ENCODE data around the gene SST. TPM values are rescaled to one million over a fixed set of nuclear protein-coding genes. Genes with fewer than 3 reads are reported as not detected.

The SST gene
- total and polyA plus RNA-seq, 2 of the 13 experiments (the other 11 are each of a cell fraction or from before 2014, with no cell fraction given): not detected

DNA sequence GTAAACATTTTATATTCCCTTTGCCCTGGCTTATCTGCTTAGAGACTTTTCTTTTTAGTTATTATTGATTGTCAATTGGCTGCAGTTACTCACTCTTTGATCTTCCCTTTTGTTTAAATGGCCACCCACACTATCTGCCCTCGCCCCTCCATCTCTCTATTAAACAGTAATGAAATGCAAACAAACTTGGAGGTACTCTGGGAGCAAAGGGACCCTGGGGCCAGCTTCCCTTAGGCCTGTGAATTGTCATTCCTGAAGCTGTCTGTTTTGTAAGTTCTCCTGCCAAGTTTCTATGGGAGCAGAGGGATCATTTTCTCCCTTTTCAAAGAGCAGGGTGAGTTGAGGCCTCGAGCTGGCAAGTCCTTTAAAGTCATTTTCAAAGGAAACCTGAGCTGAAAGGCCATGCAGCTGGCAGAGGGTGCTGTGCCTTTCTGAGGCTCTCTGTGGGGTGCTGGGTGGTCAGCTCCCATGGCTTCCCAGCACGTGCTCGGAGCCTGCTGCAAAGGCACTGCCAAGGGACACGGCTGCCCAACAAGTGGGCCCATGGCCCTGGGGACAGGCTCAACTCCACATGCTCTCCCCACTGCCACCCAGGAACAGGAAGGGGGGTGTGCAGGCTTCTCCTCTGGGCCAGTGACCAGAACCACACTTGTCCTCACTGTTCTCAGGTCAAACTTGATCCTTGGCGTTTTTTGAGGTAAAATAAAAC is 49.6 kb upstream of the SST start (continued):
- TF ChIP-seq, protein P1, sequence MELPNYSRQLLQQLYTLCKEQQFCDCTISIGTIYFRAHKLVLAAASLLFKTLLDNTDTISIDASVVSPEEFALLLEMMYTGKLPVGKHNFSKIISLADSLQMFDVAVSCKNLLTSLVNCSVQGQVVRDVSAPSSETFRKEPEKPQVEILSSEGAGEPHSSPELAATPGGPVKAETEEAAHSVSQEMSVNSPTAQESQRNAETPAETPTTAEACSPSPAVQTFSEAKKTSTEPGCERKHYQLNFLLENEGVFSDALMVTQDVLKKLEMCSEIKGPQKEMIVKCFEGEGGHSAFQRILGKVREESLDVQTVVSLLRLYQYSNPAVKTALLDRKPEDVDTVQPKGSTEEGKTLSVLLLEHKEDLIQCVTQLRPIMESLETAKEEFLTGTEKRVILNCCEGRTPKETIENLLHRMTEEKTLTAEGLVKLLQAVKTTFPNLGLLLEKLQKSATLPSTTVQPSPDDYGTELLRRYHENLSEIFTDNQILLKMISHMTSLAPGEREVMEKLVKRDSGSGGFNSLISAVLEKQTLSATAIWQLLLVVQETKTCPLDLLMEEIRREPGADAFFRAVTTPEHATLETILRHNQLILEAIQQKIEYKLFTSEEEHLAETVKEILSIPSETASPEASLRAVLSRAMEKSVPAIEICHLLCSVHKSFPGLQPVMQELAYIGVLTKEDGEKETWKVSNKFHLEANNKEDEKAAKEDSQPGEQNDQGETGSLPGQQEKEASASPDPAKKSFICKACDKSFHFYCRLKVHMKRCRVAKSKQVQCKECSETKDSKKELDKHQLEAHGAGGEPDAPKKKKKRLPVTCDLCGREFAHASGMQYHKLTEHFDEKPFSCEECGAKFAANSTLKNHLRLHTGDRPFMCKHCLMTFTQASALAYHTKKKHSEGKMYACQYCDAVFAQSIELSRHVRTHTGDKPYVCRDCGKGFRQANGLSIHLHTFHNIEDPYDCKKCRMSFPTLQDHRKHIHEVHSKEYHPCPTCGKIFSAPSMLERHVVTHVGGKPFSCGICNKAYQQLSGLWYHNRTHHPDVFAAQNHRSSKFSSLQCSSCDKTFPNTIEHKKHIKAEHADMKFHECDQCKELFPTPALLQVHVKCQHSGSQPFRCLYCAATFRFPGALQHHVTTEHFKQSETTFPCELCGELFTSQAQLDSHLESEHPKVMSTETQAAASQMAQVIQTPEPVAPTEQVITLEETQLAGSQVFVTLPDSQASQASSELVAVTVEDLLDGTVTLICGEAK (IDR thresholded peaks at IDR 0.05): no peak
- TF ChIP-seq, protein P1 (CRISPR knock-in tag; IDR thresholded peaks at IDR 0.05): peak; percentile 70; the same call in 1 of the 2 replicates
- TF ChIP-seq FOXC1 (CRISPR knock-in tag; IDR thresholded peaks at IDR 0.05; ENCODE audit: borderline replicate concordance) (peak; percentile 87), YY1 (IDR thresholded peaks at IDR 0.05; ENCODE audit: insufficient read depth, insufficient replicate concordance, low read depth, low read length) (no peak), ZNF839 (CRISPR knock-in tag; IDR thresholded peaks at IDR 0.05; ENCODE audit: borderline replicate concordance) (no peak), POGZ (CRISPR knock-in tag; IDR thresholded peaks at IDR 0.05) (peak; percentile 69), ATF1 (CRISPR knock-in tag; IDR thresholded peaks at IDR 0.05) (no peak), KLF11 (CRISPR knock-in tag; IDR thresholded peaks at IDR 0.05) (no peak), ZFP1 (CRISPR knock-in tag; IDR thresholded peaks at IDR 0.05) (no peak; the same call in 1 of the 2 replicates), CEBPB (IDR thresholded peaks at IDR 0.05; ENCODE audit: borderline replicate concordance, low read depth, low read length) (no peak), SMC3 (IDR thresholded peaks at IDR 0.05; ENCODE audit: low read length) (no peak), NKX3-1 (CRISPR knock-in tag; IDR thresholded peaks at IDR 0.05) (0 out of 2 replicates have a peak, but pooled peaks have one; percentile 41), KLF13 (CRISPR knock-in tag; IDR thresholded peaks at IDR 0.05) (no peak), SP1 (IDR thresholded peaks at IDR 0.05) (no peak), SP1 (CRISPR knock-in tag; IDR thresholded peaks at IDR 0.05) (no peak), EHMT2 (IDR thresholded peaks at IDR 0.05; ENCODE audit: borderline replicate concordance, low read depth, low read length) (no peak; the same call in 1 of the 2 replicates), MTF1 (CRISPR knock-in tag; IDR thresholded peaks at IDR 0.05) (no peak)
- TF ChIP-seq, protein P2, sequence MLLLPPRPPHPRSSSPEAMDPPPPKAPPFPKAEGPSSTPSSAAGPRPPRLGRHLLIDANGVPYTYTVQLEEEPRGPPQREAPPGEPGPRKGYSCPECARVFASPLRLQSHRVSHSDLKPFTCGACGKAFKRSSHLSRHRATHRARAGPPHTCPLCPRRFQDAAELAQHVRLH (CRISPR knock-in tag; IDR thresholded peaks at IDR 0.05; ENCODE audit: borderline replicate concordance, low read depth): 0 out of 2 replicates have a peak, but pooled peaks have one; percentile 42
- TF ChIP-seq, protein P3, sequence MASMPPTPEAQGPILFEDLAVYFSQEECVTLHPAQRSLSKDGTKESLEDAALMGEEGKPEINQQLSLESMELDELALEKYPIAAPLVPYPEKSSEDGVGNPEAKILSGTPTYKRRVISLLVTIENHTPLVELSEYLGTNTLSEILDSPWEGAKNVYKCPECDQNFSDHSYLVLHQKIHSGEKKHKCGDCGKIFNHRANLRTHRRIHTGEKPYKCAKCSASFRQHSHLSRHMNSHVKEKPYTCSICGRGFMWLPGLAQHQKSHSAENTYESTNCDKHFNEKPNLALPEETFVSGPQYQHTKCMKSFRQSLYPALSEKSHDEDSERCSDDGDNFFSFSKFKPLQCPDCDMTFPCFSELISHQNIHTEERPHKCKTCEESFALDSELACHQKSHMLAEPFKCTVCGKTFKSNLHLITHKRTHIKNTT (CRISPR knock-in tag; IDR thresholded peaks at IDR 0.05): no peak

All from HepG2 (cell line).